GM18498 (cell line): ENCODE data around the gene PRX.
"Not testable (repeated sequence)": the region's sequence is repeated elsewhere in the genome, so short reads cannot be mapped to it uniquely, and the experiment has no call there.

Source experiments
- ATAC-seq: cut with Tn5 transposase; IDR thresholded peaks from one replicate; pipeline ENCODE4 v1.9.1; 2021; ENCODE audit warnings: mild to moderate bottlenecking, moderate library complexity; ENCODE audit not compliant: unreplicated experiment

Gene PRX, protein sequence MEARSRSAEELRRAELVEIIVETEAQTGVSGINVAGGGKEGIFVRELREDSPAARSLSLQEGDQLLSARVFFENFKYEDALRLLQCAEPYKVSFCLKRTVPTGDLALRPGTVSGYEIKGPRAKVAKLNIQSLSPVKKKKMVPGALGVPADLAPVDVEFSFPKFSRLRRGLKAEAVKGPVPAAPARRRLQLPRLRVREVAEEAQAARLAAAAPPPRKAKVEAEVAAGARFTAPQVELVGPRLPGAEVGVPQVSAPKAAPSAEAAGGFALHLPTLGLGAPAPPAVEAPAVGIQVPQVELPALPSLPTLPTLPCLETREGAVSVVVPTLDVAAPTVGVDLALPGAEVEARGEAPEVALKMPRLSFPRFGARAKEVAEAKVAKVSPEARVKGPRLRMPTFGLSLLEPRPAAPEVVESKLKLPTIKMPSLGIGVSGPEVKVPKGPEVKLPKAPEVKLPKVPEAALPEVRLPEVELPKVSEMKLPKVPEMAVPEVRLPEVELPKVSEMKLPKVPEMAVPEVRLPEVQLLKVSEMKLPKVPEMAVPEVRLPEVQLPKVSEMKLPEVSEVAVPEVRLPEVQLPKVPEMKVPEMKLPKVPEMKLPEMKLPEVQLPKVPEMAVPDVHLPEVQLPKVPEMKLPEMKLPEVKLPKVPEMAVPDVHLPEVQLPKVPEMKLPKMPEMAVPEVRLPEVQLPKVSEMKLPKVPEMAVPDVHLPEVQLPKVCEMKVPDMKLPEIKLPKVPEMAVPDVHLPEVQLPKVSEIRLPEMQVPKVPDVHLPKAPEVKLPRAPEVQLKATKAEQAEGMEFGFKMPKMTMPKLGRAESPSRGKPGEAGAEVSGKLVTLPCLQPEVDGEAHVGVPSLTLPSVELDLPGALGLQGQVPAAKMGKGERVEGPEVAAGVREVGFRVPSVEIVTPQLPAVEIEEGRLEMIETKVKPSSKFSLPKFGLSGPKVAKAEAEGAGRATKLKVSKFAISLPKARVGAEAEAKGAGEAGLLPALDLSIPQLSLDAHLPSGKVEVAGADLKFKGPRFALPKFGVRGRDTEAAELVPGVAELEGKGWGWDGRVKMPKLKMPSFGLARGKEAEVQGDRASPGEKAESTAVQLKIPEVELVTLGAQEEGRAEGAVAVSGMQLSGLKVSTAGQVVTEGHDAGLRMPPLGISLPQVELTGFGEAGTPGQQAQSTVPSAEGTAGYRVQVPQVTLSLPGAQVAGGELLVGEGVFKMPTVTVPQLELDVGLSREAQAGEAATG (N-terminal part only)

DNA sequence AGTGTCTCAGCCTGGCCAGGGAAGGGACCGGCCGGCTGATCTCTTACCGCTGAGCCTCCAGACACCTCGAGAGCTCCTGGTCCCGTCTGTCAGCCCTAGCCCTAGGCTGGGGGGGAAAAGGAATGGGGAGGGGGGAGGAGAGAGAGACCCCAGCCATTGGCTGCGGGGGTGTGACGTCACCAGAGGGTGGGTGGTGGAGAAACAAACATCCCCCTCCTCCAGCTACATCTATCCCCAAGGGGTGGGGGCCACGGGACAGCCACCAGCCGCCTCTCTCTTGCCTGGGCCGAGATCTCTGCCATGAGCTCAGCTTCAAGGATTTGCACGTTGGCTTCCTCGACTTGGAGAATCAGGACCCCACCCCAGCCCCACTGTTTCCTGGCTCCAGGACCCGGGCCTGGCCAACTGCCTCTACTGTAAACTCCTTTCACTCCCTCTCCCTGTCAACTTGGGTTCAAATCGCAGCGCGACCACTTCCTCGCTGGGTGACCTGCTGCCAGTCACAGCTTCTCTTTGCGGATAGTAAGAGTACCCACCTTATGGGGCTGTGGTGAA, at the start of gene PRX:
Gene PRX (minus strand): TSS at position 88 of the 555 bp plus-strand sequence. CDS start 5,446 bp downstream, outside the sequence.
- ATAC-seq: no peak

DNA sequence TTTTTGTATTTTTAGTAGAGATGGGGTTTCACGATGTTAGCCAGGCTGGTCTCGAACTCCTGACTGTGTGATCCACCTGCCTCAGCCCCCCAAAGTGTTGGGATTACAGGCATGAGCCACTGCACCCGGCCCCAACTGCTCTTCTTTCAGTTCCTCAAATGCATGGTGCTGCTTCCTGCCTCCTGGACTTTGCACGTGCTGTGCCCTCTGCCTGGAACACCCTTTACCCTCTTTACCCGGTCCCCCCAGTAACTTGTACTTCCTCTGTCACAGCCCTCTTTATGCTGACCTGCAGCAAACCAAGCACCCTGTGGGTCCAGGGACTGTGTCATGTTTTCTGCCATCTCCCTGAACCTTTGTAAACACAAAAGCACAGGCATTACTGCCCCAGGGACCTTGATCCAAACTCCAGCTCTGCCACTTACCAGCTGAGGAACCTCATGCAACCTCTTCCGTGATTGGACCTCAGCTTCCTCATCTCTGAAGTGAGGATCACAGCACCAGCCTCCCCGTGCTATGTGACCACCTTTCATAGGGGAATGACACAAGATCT, 48.6 kb upstream of the PRX start:
- no peak for ATAC-seq

DNA sequence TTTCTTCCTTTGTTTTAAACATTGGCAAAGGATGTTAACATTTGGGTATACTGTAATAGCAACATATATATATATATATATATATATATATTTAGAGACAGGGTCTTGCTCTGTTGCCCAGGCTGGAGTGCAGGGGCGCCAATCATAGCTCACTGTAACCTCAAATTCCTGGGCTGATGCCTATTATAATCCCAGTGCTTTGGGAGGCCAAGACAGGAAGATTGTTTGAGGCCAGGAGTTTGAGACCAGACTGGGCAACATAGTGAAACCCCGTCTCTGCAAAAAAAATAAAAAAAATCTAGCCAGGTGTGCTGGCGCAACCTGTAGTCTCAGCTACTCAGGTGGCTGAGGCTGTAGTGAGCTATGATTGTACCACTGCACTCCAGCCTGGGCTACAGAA, 47.0 kb upstream of the PRX start:
- ATAC-seq: no peak

DNA sequence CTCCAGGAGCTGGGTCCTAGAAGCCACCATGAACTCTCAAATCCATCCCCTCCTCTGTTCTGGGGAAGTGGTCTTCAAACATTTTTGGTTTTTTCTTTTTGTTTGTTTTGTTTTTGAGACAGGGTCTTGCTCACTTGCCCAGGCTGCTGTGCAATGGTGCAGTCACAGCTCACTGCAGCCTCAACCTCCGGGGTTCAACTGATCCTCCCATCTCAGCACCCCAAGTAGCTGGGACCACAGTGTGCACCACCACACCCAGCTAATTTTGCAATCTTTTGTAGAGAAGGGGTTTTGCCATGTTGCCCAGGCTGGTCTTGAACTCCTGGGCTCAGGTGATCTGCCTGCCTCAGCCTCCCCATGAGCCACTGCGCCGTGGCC, 45.4 kb upstream of the PRX start:
- no peak for ATAC-seq

DNA sequence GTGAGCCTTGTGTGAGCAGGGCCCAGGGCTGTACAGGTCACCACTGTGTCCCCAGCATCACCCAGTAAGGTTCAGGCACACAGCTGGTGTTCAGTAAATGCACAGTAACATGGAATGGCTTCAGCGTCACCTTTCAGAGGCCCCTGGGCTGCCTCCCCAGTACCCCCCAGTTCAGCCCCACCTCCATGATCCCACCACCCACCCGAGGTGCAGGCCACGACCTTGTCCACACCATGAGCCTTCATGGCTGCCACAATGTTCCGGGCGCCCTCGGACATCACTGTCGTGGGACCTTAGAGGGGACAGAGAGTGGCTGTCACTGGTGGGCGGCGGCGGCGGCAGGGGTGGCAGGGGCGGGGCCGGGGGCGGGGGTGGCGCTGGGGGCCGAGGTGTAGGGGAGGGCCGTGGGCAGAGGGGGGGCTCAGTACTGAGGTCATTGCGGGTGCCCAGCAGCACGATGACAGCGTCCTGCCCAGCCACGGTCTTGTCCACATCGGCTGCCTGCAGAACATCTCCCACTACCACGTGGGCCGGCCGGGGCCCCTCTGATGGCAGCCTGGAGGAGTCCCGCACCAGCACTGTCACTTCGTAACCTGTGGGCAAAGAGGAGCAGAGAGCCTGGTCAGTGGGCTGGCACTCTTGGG, 44.9 kb upstream of the PRX start:
- no peak for ATAC-seq

DNA sequence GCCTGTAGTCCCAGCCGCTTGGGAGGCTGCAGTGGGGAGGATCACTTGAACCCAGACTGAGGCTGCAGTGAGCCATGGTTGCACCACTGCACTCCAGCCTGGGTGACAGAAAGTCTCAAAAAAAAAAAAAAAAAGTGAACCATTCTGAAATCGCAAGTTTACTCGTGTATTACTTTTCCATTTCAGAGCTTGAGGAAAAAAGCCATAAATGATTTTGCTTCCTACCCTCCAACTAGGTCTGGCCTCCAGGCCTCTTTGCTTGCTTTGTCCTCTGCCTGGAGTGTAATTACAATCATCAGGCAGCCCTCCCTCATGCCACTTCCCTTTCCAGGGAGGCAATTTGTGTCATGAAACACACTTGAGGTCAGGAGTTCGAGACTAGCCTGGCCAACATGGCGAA, 43.9 kb upstream of the PRX start:
- no peak for ATAC-seq

DNA sequence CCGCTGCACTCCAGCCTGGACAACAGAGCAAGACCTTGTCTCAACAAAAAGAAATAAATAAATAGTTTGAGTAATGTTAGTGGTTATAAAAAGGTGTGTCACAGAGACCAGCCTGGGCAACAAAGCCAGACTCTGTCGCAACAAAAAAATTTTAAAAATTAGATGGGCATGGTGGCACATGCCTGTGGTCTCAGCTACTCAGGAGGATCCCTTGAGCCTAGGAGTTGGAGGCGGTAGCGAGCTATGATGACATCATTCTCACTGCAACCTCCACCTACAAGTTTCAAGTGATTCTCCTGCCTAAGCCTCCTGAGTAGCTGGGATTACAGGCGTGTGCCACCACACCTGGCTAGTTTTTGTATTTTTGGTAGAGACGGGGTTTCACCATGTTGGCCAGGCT, 40.8 kb upstream of the PRX start:
- ATAC-seq: not testable (repeated sequence)

DNA sequence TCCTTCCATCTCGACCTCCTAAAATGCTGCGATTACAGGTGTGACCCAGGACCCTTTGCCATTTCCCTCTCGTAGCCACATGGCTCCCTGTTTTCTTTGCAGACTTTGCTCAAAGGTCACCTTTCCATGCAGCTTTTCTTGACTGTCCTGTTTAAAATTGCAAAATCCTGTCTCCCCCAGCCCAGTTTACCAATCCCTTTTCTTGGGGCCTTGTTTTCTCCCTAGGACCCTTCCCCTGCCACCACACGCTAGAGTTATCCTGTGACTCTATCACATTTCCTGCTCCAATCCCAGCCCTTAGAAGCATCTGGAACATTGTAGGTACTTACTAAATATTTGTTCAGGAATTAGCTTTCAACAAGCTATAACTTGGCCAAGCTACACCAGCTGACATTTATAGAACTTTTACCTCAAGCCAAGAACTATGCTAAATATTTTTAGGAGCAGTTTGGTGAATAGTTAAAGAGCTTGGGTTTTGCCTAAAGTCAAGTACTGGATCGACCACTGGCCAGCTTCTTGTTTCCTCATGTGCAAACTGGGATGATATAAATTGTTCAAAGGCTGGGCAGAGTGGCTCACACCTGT, 40.1 kb upstream of the PRX start:
- no peak for ATAC-seq

DNA sequence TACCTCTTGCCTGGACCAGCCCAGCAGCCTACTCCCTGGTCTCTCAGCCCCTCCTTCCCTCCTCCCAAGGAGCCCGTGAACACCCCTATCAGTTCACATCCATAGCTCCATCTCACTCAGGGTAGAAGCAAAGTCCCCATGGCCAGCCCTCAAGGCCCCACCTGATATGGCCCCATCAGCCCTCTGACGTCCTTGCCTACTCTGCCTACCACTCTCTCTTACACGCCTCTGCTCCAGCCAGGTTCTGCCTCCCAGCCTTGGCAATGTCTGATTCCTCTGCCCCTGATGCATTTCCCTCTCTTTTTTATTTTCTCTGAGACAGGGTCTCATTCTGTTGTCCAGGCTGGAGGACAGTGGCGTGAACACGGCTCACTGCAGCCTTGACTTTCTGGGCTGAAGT, 38.8 kb upstream of the PRX start:
- ATAC-seq: no peak

DNA sequence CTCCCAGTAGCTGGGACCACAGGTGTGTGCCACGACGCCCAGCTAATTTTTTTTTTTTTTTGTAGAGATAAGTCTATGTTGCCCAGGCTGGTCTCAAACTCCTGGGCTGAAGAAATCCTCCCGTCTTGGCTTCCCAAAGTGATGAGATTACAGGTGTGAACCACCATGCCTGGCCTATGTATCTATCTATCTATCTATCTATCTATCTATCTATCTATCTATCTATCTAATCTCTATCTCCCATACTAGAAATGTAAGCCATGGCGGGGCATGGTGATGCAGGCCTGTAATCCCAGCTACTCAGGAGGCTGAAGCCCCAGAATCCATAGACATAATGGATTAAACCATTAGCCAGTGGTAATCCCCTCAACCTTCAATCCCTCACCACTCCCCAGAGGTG, 37.5 kb upstream of the PRX start:
- no peak for ATAC-seq

DNA sequence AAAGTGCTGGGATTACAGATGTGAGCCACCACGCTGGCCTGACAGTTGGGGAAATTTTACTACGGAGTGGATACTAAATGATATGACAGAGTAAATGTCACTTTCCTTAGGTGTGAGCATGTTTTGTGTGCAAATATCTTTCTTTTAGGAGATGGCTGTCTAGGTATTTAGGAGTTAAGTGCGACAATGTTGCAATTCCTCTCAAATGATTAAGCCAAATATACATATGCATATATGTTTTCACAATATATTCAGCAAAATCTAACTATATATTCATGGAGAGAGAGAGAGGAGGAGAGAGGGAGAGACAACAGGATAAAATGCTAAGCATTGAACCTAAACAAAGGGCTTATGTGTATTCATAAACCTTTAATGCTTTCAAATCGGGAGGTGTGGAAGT, 36.3 kb upstream of the PRX start:
- ATAC-seq: no peak

DNA sequence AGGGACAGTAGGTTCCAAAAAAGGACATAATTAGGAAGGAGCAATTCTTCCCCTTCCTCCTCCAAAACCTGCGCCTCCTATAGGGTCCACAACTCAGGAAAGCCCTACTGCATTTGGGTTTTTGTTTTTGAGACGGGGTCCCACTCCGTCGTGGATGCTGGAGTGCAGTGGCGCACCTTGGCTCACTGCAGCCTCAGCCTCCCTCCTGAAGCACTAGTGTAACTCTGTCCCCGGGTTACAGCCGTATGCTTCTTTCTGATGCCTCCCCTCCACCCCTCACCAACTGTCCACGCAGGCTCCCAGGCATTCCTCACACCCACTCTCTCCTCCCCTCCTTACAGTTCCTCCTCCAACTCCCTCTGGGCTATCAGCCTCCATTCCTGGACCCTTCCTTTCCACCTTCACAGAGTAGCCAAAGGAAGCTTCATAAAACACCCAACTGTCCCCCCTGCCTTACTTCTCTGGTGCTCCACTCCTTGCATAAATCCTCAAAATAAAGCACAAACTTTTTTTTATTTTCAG, 33.1 kb upstream of the PRX start:
- no peak for ATAC-seq

DNA sequence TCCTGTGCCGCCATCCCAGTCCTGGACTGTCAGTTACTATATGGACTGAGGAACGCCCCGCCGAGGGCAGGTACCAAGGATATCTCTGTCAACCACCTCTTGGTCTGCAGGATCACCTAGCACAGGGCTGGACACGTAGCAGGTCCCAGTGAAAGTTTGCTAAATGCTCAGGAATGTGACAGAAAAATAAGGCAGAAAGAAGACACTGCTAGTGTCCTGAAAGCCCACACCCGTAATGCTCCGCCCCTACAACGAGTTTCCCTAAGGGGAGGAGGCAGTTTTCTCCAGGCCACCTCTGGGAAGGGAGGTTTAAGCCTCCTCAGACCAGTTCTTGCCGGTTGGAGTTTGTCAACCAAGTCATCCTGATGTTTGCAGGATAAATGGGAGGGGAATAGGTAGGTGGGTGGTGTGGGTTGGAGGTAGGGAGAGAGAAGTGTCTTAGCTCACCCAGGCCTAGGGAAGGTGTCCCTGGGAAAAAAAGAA, 32.6 kb upstream of the PRX start:
- no peak for ATAC-seq

DNA sequence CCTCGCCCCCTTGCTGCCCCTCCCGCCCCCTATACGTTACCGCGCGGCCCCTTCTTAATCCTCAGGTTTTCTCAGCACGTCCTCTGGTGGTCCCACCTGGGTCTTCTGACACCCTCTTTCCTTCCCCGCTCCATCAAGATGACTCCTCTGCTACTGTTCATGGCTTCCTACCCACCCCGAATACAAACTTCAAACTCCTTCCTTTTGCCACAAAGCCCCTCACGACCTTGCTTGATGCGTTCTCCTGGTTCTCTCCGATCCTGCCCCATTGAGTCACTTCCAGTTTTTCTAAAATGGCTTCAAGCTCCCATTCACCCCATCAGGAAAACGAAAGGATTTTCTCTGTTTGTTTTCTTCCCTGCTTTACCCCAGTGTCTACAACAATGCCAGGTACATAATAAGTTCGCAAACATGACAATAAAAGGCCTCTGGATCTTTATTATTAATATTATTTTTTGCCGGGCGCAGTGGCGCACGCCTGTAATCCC, 31.7 kb upstream of the PRX start:
- no peak for ATAC-seq

DNA sequence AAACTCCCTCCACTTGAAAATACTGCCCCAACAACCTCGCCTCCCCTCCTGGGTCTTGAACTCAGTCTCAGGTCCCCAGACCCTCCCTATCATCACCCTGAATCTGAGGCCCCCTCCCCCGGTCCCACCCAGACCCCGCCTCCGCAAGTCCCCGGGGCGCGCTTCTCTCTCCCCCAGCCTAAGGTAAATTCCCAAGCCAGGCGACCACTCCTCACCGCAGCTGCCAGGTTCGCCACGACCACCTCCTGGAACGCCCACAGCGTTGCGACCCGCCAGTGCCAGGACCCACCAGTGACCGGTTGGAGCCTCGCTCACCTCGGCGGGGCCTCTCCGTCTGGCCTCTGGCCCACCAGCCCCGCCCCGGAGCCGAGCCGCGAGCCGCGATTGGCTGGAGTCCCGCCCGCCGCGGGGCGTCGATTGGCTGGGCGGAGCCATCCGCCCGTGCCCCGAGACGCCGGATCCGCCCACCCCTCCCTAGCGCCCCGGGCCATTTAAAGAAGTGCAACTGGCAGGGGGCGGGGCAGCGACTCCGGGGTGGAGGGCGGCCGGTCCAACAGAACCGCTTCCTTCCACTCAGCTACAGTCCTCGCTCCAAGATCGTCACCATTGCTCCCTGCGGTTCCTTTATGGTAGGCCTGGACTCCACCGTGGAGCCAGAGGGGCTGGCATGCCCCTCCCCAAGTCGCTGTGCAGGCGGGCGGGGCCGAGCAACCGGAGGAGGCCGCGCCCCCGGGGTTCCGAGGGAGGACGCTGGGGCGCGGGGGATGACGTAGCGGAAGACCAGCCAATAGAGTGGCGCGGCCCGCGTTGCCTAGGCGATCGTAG, 31.0 kb upstream of the PRX start, which contains the start of gene SERTAD3:
Gene SERTAD3 (minus strand): TSS at position 336 of the 825 bp plus-strand sequence. CDS start 2,255 bp downstream, outside the sequence.
- peak; percentile 74 for ATAC-seq

DNA sequence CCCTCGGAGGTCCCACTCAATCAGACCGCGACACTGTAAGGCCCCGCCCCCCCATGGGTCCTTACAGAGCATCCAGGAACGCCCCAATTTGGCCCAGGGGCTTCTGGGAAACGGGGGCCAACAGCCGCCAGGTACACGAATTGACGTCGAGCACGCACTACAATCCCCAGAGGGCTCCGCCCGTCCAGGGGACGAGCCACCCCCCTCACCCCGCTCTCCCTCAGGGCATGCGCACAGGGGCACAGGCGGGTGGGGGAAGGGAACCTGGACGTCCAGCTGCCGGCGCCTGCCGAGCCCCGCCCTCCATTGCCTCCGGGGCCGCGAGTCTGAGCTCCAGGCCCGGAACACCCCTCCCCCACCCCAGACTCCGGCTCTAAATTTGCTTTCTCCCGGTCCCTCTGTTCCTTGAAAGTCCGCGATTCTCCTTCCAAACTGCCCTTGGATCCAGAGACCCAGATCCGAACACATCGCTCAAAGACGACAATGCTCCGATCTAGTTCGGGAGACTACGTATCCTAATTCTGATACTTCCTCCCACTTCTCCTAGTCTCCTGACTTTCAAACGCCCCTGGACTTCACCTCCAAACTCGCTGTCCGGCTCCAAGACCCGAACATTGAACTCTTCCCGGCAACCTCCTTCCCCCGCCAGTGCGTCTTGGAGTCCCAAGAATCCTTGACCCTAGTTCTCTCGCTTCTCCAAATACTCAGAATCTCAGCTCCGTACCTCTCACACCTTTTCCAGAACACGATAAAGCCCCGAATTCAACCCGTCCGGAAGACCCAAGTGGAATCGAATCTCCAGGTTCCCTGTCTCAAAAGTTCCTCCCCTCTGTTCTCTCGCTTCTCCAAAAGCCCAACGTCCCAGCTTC, 30.2 kb upstream of the PRX start:
- ATAC-seq: peak; percentile 70
